GM10266 (cell line): ENCODE results near the gene NCS1.
A peak's percentile ranks its signal among the peaks of the same experiment; 100 is the strongest.

ENCODE experiments used
- DNase-seq: peaks from one replicate; pipeline ENCODE4 v3.0.0; 2012; ENCODE audit errors: extremely low spot score
- CTCF ChIP-seq: IDR thresholded peaks from 2 replicates; pipeline ENCODE4 v1.5.1; 2012; ENCODE audit warnings: mild to moderate bottlenecking, low read depth; ENCODE audit not compliant: control insufficient read depth, insufficient read depth; ENCODE audit errors: missing control alignments

The NCS1 gene

GRCh38 chr9:130172161-130172857 lies at the start of gene NCS1:
Gene NCS1 (plus strand): TSS chr9:130172404. CDS start chr9:130172664, 260 bp downstream.
- TF ChIP-seq CTCF, result no peak
- peak; percentile 90 for DNase-seq

GRCh38 chr9:130122456-130122855 lies 49.7 kb upstream of the NCS1 start:
- TF ChIP-seq CTCF, result no peak

GRCh38 chr9:130124085-130124860 lies 47.9 kb upstream of the NCS1 start:
- no peak for DNase-seq
- TF ChIP-seq CTCF, result no peak

More at GRCh38 chr9:130122456-130122855, 49.7 kb upstream of the NCS1 start:
- no peak for DNase-seq

- TF ChIP-seq CTCF, result no peak
- no peak for DNase-seq
Observed at GRCh38 chr9:130126721-130127433, 45.3 kb upstream of the NCS1 start.

- no peak for TF ChIP-seq CTCF
- peak; percentile 32 for DNase-seq
Observed at GRCh38 chr9:130128251-130128650, 44.0 kb upstream of the NCS1 start.

DNA sequence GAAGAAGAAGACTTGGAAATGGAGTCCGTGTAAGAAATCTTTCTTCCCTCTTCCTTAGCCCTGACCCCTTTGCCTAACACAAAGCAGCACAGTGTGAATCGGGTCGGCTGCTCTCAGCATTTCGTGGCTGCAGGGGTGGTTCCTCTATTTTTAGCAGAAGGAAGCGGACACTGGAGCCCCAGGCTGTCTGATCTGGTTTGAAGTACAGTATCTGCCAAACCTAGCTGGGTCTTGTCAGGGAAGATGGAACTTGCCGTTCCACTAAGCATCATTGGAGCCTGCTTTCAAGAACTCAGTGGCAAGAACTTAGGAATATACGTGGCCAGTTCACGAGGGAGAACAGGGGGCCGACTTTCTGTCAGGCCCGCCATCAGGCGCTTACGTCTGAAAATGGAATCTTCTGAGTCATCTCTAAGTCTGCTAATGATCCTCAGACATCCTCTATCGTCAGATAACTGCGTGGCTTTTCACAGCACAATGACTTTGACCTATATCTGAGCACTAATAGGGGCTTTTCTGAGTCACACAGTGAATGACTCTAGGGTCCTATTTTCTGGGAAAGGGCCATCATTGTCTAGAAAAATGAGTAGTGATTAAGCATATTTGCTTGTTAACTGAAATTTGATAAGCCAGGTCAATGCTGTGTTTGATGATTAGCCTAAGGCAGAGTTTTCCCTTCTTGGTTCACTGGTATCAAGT lies 43.3 kb upstream of the NCS1 start:
- no peak for TF ChIP-seq CTCF
- DNase-seq, result peak; percentile 68
